ENCODE results near the gene CACNA1A.

CACNA1A gene

DNA sequence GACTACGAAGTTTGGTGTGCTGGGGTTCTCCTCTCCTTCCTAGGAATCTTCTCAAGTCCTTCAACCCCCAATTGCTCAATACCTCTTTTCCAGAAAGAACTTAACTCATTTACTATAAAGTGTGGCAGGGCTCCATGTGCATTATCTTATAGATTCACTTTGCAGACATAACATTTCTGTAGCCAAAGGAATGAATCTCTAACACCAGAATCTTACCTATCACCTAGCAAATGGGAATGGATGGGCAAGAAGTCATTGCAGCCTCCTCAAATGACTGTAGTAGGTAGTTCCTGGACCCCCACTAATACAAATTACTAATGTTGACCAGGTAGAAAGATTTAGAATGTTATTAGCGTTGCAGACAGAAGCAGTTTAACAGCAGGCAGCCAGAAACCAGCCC lies 5.7 kb upstream of the CACNA1A start:
- TF ChIP-seq CTCF (conservative IDR thresholded peaks at IDR 0.05; ENCODE audit: low read length): no peak
- DNase-seq (ENCODE audit: low read depth): no peak
- no peak overlapping the region for H3K4me3 ChIP-seq (ENCODE audit: low read length)

GRCh38 chr19:13507053-13507611 lies 853 bp upstream of the CACNA1A start:
- peak; percentile 56 for DNase-seq (ENCODE audit: low read depth)
- no peak for TF ChIP-seq CTCF (conservative IDR thresholded peaks at IDR 0.05; ENCODE audit: low read length)
- peak overlapping the region; percentile 71 for H3K4me3 ChIP-seq (ENCODE audit: low read length)

GRCh38 chr19:13505761-13506470 lies 363 bp downstream of the CACNA1A start:
- peak; percentile 45 for DNase-seq (ENCODE audit: low read depth)
- H3K4me3 ChIP-seq (ENCODE audit: low read length): peak overlapping the region; percentile 71

GRCh38 chr19:13505164-13505695 lies 1.0 kb downstream of the CACNA1A start:
- H3K4me3 ChIP-seq (ENCODE audit: low read length): peak overlapping the region; percentile 71
- TF ChIP-seq CTCF (conservative IDR thresholded peaks at IDR 0.05; ENCODE audit: low read length): no peak
- DNase-seq (ENCODE audit: low read depth): no peak

More at GRCh38 chr19:13505761-13506470, 363 bp downstream of the CACNA1A start:
- TF ChIP-seq CTCF (conservative IDR thresholded peaks at IDR 0.05; ENCODE audit: low read length): no peak

DNA sequence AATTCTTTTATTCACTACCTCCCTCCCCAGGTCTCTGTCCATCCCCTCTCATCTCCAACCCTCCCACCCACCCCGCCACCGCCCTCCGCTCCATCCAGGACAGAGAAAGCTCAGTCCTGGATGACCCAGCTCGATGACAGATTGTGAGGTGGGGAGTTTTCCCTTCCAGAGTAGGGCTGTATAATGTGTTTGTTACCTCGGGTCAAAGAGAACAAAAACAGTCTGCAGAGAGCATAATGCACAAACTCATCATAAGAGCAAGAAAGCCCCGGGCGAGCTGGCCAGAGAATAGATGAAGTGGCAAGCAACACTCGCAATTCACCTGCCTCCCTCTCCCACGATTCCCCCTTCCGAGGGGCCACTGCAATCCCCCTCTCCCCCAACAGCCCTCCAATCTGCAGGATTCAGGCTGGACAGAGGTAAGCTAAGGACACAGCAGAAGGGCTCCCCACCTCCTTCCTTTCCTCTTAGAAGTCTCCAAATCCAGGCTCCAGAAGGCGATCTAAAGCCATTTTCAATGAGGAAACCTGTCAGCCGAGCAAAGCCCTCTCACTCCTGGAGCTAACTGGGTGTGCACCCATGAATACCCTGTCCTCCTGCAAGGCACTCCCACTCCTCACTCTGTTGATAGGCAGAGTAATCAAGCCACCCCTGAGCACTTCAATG lies 2.6 kb downstream of the CACNA1A start:
- no peak for DNase-seq (ENCODE audit: low read depth)
- TF ChIP-seq CTCF (conservative IDR thresholded peaks at IDR 0.05; ENCODE audit: low read length): no peak

GRCh38 chr19:13502231-13502630 lies 4.0 kb downstream of the CACNA1A start:
- no peak for TF ChIP-seq CTCF (conservative IDR thresholded peaks at IDR 0.05; ENCODE audit: low read length)
- no peak for DNase-seq (ENCODE audit: low read depth)

More for the DNA sequence above, 2.6 kb downstream of the CACNA1A start:
- no peak overlapping the region for H3K4me3 ChIP-seq (ENCODE audit: low read length)

More at GRCh38 chr19:13502231-13502630, 4.0 kb downstream of the CACNA1A start:
- H3K4me3 ChIP-seq (ENCODE audit: low read length): no peak overlapping the region

Measured in AG10803 (cell line).